ENCODE results near the gene HOOK2. TPM values are rescaled to one million over a fixed set of nuclear protein-coding genes. Genes with fewer than 3 reads are reported as not detected.
A peak's percentile ranks its signal among the peaks of the same experiment; 100 is the strongest.
"Not testable (repeated sequence)": the region's sequence is repeated elsewhere in the genome, so short reads cannot be mapped to it uniquely, and the experiment has no call there.

Gene HOOK2
- total RNA-seq, 3 donors from 2014 or later (not counting 1 experiment from before 2014, with no cell fraction given), result 13.3 to 15.3 (median 13.9) TPM

- no peak for TF ChIP-seq CTCF (IDR thresholded peaks at IDR 0.05)
- intact Hi-C loops (cut with micrococcal nuclease), result no loop called here
- Mint-ChIP-seq H3K36me3 (no peaks in the 10 kb centered on the region), H3K27ac (no peak overlapping the region), H3K4me3 (no peak overlapping the region), H3K27me3 (ENCODE audit: low read depth in 2 of 2) (no peaks in the 10 kb centered on the region), H3K9me3 (no peaks in the 10 kb centered on the region), H3K4me1 (peaks cover 28 to 35% of the 10 kb centered on the region in 2 donors)
- DNase-seq (no peak), ATAC-seq (no peak)
- Histone ChIP-seq H3K4me3 (ENCODE audit: low read length) (no peak overlapping the region), H3K27ac (ENCODE audit: low read length) (no peak overlapping the region), H3K36me3 (ENCODE audit: control insufficient read depth, insufficient read depth, low read length) (peaks cover 31% of the 10 kb centered on the region), H3K9me3 (ENCODE audit: control insufficient read depth, insufficient read depth, low read length) (no peaks in the 10 kb centered on the region), H3K27me3 (ENCODE audit: control insufficient read depth, insufficient read depth, low read length) (no peaks in the 10 kb centered on the region), H3K4me1 (ENCODE audit: control insufficient read depth, insufficient read depth, low read length) (peaks cover 39% of the 10 kb centered on the region)
- WGBS (ENCODE audit: insufficient coverage), result 98% methylated on average over 9 of the region's 9 CpGs
Observed at GRCh38 chr19:12727745-12728433, 47.5 kb downstream of the HOOK2 start.

- DNase-seq, result no peak
- H3K27ac ChIP-seq (ENCODE audit: low read length), result no peak overlapping the region
- peaks cover 23 to 33% of the 10 kb centered on the region in 2 donors for H3K4me1 Mint-ChIP-seq
- H3K36me3 ChIP-seq (ENCODE audit: control insufficient read depth, insufficient read depth, low read length), result peaks cover 28% of the 10 kb centered on the region
- H3K27ac Mint-ChIP-seq, result peak overlapping the region in 1 of 2 donors; percentile 60
- peaks cover 34% of the 10 kb centered on the region for H3K4me1 ChIP-seq (ENCODE audit: control insufficient read depth, insufficient read depth, low read length)
- H3K4me3 ChIP-seq (ENCODE audit: low read length), result no peak overlapping the region
- H3K4me3 Mint-ChIP-seq, result no peak overlapping the region
- no peak for ATAC-seq
- H3K9me3 ChIP-seq (ENCODE audit: control insufficient read depth, insufficient read depth, low read length), result no peaks in the 10 kb centered on the region
- intact Hi-C loops (cut with micrococcal nuclease), result no loop called here
- WGBS (ENCODE audit: insufficient coverage), result 94% methylated on average over 2 of the region's 2 CpGs
- no peaks in the 10 kb centered on the region for H3K27me3 ChIP-seq (ENCODE audit: control insufficient read depth, insufficient read depth, low read length)
- H3K27me3 Mint-ChIP-seq (ENCODE audit: low read depth in 2 of 2), result no peaks in the 10 kb centered on the region
- TF ChIP-seq CTCF (IDR thresholded peaks at IDR 0.05), result no peak
- H3K36me3 Mint-ChIP-seq, result no peaks in the 10 kb centered on the region
- H3K9me3 Mint-ChIP-seq, result no peaks in the 10 kb centered on the region
Observed at GRCh38 chr19:12726988-12727316, 48.4 kb downstream of the HOOK2 start.

- H3K4me3 ChIP-seq (ENCODE audit: low read length); H3K27ac Mint-ChIP-seq; H3K27me3 ChIP-seq (ENCODE audit: control insufficient read depth, insufficient read depth, low read length); H3K9me3 ChIP-seq (ENCODE audit: control insufficient read depth, insufficient read depth, low read length); H3K9me3 Mint-ChIP-seq; H3K4me3 Mint-ChIP-seq; ATAC-seq; DNase-seq; H3K27me3 Mint-ChIP-seq (ENCODE audit: low read depth in 2 of 2); H3K27ac ChIP-seq (ENCODE audit: low read length); H3K36me3 Mint-ChIP-seq; intact Hi-C loops (cut with micrococcal nuclease): not testable (repeated sequence)
- H3K4me1 Mint-ChIP-seq, result peaks cover 30 to 44% of the 10 kb centered on the region in 2 donors
- peaks cover 37% of the 10 kb centered on the region for H3K4me1 ChIP-seq (ENCODE audit: control insufficient read depth, insufficient read depth, low read length)
- 94% methylated on average over 10 of the region's 10 CpGs for WGBS (ENCODE audit: insufficient coverage)
- H3K36me3 ChIP-seq (ENCODE audit: control insufficient read depth, insufficient read depth, low read length), result peaks cover 22% of the 10 kb centered on the region
Observed at GRCh38 chr19:12725612-12726011, 49.7 kb downstream of the HOOK2 start.

GRCh38 chr19:12723641-12724426 lies 51.5 kb downstream of the HOOK2 start, which contains the start of gene TNPO2:
TNPO2 (minus strand) TSS chr19:12723932; CDS start chr19:12720977, 2,955 bp downstream.
- H3K27me3 ChIP-seq (ENCODE audit: control insufficient read depth, insufficient read depth, low read length), result no peaks in the 10 kb centered on the region
- ATAC-seq, result peak in 2 of 3 donors; percentile 16 to 19
- intact Hi-C loops (cut with micrococcal nuclease), result loop anchor here (1.0 to 5.0 kb wide), 4 partner anchors 9 to 68 kb away; partner anchors contain the start of genes DHPS, JUNB, MAN2B1 and WDR83

More at GRCh38 chr19:12723641-12724426, 51.5 kb downstream of the HOOK2 start, which contains the start of gene TNPO2:
- H3K27ac Mint-ChIP-seq, result peak within 1 kb of the TSS; percentile 91 to 96
- no peaks in the 10 kb centered on the region for H3K27me3 Mint-ChIP-seq (ENCODE audit: low read depth in 2 of 2)
- peaks cover 7% of the 10 kb centered on the region for H3K36me3 ChIP-seq (ENCODE audit: control insufficient read depth, insufficient read depth, low read length)
- peaks cover 36% of the 10 kb centered on the region for H3K4me1 ChIP-seq (ENCODE audit: control insufficient read depth, insufficient read depth, low read length)
- TF ChIP-seq CTCF (IDR thresholded peaks at IDR 0.05), result no peak
- 6% methylated on average over 28 of the region's 28 CpGs for WGBS (ENCODE audit: insufficient coverage)
- H3K4me3 Mint-ChIP-seq, result peak within 1 kb of the TSS; percentile 93
- H3K36me3 Mint-ChIP-seq, result no peaks in the 10 kb centered on the region
- peaks cover 26 to 40% of the 10 kb centered on the region in 2 donors for H3K4me1 Mint-ChIP-seq
- H3K4me3 ChIP-seq (ENCODE audit: low read length), result peak within 1 kb of the TSS; percentile 60
- DNase-seq, result peak; percentile 23 to 77
- no peaks in the 10 kb centered on the region for H3K9me3 Mint-ChIP-seq
- no peaks in the 10 kb centered on the region for H3K9me3 ChIP-seq (ENCODE audit: control insufficient read depth, insufficient read depth, low read length)
- peak within 1 kb of the TSS; percentile 44 for H3K27ac ChIP-seq (ENCODE audit: low read length)
